Fibroblast of skin of right biceps (primary cell): ENCODE results near the gene PES1.
"Not testable (repeated sequence)": the region's sequence is repeated elsewhere in the genome, so short reads cannot be mapped to it uniquely, and the experiment has no call there.

Experiments used
- DNase-seq: peaks from one replicate; pipeline ENCODE4 v3.0.0-alpha.2; 2013

The PES1 gene

DNA sequence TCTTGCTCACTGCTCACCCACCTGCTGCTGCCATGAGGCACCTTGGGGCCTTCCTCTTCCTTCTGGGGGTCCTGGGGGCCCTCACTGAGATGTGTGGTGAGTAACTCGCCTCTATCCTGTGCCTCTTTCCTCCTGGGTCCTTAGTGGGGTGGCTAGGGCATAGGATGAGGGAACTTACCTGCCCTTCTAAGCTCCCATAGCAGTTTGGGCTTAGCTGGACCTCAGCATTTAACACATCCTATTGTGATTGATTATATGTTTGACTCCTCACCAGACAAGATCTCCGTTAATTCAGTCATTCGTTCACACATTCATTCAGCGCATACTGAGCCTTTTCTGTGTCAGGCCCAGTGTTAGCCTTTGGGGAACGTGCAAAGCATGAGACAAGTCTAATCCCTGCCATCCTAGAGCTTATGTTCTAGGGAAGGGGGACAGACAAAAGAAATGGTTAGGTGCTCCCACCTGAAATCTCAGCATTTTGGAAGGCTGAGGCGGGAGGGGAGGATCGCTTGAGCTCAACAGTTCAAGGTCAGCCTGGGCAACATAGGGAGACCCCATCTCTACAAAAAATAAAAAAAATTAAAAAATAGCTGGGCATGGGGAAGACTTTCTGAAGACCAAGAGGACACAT, 15.7 kb upstream of the PES1 start:
- no peak for DNase-seq

DNA sequence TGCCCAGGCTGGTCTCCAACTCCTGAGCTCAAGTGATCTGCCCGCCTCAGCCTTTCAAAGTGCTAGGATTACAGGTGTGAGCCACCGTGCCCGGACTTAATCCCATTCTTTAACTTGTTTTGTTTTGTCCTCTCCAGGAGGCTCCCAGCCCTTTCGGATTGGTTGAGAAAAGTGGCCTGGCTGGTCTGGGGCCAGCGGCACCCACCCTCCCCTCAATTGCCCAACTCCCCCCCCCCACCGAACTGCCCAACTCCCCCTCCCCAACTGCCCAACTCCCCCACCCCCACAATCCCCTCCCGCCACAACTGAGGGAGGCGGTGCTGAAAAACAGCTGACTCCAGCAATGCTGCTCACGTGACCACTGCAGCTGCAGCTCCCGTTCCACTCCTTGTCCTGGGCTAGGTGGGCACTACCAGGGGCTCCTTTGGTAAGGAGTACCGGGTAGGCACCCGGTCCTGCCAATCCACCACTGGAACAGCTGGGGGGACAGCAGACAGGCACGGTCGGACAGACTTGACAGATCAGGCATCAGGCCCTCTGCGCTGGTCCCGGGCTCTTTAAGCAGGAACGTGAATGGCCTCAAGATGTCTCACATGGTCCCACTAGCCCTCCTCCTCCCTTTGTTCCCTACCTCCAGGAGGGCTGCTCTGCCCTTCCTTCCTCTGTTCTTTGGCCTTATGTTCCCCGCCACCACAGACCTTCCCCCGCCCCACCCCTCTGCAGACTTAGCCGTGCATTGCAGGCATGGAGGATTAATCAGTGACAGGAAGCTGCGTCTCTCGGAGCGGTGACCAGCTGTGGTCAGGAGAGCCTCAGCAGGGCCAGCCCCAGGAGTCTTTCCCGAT, 15.0 kb upstream of the PES1 start, which contains the start of gene TCN2:
Gene TCN2, plus strand, starts transcription at position 720 of the 845 bp plus-strand sequence. CDS start 158 bp downstream, outside the sequence.
- DNase-seq: peak; percentile 66

DNA sequence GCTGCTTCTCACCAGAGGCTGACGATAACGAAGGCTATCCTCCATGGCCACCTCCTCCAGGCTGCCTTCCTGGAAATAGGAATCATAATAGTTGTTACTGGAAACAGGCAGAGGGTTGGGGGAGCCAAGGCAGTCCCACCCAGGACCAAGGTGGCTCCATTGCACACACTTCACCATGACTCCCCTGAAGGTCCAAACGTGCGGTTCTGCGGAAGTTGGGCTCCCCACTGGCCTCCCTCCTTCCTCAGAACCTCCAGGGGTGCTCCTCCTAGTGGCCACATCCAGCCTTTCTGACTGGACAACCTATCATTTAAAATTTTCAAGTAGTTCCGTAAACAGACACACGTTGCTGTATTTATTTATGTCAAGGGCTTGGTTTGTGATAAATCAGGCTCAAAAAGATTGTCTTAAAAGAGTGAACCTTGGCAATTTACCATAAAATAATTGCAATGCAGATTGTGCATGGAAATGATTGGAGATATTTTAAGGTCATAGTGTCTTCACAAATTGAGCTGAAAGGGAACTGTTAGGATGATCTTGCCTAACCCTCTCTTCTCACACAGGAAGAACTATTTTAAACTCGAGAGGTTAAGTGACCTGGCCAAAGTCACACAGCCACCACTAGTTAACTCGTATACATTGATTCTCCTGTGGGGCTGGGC, 13.9 kb upstream of the PES1 start:
- DNase-seq: peak; percentile 25

DNA sequence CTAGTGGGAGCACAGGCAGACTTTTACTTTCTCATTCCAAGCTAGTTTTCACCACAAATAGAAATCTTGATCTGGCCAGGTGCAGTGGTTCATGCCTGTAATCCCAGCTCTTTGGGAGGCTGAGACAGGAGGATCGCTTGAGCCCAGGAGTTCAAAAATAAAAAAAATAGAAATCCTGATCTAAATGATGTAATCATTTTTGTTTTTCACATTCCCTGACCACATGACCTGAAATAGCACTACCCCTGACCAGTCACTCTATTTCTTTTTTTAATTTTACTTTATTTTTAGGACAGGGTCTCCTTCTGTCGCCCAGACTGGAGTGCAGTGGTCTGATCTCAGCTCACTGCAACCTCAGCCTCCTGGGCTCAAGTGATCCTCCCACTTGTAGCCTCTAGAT, 13.0 kb upstream of the PES1 start:
- DNase-seq: no peak

DNA sequence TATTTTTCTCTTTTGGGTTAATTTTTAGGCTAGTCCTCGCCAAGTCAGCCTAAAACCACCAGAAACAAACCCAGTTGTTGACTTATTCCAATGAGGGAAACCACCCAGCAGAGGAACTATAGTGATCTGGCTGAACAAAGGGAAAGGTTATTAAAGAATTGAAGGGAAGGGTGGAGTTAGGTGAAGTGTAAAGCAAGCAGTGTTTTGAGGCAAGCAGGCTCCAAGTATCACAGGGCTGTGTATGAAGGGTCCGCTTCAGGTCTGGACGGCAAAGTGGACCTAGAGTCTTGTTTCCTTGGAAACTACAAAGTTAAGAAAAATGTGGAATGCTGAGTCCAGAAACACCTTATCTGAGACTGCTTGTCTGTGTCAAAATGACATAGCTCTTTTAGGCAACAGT, 12.1 kb upstream of the PES1 start:
- no peak for DNase-seq

DNA sequence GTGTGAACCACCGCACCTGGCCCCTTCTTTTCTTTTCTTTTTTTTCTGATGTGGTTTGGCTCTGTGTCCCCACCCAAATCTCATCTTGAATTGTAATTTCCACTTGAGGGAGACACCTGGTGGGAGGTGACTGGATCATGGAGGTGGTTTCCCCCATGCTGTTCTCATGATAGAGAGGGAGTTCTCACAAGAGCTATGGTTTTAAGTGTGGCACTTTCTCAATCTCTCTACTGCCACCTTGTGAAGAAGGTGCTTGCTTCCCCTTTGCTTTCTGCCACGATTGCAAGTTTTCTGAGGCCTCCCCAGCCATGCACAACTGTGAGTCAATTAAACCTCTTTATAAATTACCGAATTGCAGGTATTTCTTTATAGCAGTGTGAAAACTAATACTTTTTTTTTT, 10.3 kb upstream of the PES1 start:
- DNase-seq: no peak

DNA sequence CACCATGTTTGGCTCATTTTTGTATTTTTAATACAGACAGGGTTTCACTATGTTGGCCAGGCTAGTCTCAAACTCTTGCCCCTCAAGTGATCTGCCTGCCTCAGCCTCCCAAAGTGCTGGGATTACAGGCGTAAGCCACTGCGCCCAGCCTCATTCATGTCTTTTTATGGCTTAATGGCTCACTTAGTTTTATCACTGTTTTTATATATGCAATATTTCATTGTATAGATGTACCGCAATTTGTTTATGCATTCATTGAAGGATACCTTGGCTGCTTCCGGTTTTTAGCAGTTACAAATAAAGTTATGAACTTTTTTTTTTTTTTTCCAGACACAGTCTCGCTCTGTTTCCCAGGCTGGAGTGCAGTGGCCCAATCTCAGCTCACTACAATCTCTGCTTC, 9.8 kb upstream of the PES1 start:
- DNase-seq: no peak

DNA sequence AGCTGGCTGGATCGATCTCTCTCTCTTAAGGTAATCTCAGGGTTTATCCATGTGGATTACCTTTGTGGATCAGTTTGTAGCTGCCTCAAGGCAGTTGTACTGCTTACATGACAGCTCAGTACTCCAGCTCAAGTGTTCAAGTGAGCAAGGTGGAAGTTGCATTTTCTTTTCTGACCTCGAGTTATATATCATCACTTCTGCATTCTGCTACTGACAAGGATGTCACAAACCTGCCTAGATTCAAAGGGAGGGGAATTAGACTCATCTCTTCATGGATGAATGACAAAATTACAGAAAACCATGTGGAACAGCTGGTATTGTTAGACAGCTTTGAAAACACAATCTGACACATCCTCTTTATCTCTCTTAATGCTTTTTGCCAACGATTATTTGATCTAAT, 9.2 kb upstream of the PES1 start:
- DNase-seq: no peak

DNA sequence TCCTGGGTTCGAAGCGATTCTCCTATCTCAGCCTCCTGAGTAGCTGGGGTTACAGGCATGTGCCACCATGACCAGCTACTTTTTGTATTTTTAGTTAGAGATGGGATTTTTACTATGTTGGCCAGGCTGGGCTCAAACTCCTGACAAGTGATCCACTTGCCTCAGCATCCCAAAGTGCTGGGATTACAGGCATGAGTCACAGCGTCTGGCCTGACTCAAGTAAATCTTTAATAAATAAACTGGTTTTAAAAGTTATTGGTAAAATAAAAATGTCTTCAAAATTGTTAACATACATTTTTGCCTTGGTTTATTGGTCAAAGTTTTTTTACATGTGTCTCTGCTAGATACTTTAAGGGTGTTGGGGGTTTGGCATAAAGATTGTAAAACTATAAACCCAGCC, 7.3 kb upstream of the PES1 start:
- no peak for DNase-seq

DNA sequence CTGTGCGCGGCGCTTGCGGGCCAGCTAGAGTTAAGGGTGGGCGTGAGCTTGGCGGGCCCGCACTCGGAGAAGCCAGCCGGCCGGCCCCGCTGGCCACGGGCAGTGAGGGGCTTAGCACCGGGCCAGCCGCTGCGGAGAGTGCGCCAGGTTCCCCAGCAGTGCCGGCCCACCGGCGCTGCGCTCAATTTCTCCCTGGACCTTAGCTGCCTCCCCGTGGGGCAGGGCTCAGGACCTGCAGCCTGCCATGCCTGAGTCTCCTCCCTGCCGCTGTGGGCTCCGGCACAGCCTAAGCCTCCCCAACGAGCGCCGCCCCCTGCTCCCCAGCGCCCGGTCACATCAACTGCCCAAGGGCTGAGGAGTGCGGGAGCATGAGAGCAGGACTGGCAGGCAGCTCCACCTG, 5.2 kb upstream of the PES1 start:
- DNase-seq: no peak

DNA sequence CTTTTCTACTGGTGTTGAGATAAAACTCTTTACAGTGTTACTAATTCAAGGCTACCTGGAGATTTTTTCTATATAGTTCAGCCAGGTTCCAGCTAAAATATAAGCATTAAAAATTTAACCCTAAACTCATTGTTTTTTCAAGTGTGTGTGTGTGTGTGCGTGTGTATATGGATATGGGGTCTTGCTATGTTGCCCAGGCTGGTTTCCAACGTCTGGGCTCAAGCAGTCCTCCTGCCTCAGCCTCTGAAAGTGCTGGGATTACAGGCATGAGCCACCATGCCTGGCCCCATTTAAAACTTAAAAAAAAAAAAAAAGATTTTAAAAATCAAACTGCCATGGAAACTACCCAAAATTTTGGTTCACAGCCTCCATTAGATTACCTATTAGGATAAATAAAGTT, 4.5 kb upstream of the PES1 start:
- no peak for DNase-seq

DNA sequence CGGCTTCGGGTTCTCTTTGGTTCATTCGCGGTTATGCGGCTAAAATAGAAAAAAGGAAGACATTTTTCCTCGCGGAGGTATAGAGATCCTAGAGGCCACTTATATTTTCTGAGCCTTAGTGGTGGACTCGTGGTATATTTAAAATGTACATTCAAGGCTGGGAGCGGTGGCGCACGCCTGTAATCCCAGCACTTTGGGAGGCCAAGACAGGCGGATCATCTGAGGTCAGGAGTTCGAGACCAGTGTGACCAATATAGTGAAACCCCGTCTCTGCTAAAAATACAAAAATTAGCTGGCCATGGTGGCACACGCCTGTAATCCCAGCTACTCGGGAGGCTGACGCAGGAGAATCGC, 627 bp upstream of the PES1 start:
- DNase-seq: not testable (repeated sequence)

DNA sequence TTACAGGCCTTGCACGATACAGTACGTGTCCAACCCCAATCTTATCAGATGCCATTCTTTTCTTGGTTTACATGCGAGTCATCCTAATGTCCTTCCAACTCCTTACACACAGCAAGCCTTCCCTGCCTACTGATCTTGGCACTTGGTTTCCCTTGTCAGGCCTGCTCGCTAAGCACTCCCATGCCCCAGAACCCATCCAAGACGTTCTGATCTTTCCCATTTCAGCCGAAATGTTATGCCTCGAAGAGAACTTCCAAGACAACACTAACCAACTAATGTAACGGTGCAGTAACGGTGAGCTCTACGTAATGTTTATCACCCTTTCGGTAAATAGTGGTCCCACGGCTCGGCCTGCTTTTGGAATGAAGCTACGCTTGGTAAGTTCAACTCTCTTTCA, 521 bp downstream of the PES1 start:
- DNase-seq: peak; percentile 21

DNA sequence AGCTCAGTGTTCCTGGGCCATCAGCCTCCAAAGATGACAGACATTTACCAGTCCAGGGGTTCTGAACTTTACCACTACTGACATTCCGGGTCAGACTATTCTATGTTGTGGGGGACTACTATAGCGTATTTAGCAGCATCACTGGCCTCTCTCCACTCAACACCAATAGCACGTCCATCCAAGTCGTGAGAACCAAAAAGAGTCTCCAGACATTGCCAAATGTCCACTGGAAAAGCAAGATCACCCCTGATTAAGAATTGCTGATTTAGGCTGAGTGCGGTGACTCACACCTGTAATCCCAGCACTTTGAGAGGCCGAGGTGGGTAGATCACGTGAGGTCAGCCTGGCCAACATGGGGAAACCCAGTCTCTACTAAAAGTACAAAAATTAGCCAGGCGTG, 5.3 kb downstream of the PES1 start:
- no peak for DNase-seq

DNA sequence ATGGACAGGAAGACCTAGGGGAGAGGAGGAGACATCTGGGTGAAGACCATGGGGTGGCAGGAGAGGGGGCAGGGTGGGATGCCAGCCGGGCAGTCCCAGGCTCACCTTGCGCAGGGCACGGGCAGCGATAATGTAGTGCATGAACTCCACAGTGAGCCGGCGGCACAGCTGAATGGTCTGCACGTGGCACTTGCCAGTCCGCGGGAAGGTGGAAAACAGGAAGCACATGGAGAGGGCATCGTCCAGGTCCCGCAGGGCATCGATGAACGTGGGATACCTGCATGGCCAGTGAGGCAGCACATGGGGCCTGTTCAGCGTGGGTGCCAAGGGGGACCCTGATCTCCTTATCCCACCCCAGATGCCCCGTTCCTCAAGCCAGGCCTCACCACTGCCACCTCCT, 7.3 kb downstream of the PES1 start:
- no peak for DNase-seq

DNA sequence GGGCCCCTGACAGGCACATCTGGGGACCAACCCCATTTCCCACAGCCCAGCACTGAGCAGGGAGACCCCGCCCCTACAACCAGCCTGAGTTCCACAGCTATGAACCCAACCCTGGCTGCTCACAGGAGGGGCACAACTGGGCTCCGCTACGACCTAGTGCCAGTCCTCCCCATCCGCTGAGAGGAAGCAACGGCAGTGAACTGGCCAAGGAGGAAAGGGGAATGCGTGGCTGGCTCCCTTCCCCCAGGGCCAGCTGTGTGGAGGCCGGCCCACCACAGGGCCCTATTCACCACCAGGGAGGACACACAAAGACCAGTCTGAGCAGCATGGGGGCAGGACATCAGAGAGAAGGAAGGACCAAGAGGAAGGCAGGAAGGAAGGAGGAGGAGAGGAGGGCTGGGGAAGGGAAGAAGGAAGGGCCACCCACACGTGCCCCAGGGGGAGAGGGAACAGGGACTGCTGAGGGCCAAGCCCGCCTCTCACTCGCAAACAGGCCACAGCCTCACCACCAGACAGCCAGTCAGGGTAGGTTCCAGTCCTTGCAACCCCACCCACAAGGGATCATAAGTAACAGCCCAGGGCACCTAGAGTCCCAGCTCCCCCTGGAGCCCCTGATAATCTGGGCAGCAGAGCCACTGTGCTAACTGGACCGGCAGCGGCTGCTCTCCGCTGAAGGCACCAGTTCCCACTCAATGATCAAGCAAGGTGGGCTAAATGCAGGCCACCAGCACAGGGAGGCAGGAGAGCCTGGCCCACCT, 8.7 kb downstream of the PES1 start:
- no peak for DNase-seq

DNA sequence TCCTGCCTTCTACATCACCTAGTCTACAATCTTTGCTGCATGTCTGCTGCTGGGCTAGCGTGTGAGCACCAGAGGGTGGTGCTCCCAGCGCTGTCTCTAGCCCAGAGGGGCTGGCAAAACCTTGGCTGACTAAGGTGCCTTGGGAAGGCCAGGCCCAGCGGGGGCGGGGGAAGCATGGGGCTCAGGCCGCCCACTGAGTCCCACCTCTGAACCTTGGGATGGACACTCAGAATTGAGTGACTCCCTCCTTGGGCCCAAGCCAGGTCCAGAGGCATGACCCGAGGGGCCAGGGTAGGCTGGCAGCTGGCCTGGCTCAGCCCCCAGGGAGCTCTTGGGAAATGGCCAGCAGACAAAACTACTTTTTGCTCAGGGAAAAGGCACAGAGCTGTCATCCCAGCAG, 9.7 kb downstream of the PES1 start:
- DNase-seq: no peak

DNA sequence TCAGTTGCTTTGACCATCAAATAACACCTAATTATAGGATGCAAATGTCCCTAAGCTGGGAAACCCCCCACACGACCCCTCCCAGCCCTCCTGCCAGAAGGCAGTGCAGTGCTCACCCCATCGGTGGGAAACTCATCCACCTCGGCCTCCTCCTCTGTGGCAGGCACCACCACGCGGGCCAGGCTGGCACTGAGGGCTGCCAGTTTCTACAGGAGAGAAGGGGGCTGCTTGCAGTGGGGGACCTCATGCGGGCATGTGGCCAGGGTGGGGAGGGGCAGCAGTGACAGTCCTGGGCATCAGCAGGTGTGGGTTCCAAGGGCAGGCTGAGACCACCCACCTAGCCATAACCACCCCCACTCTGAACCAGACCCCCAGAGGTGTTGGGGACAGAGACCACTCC, 10.8 kb downstream of the PES1 start:
- no peak for DNase-seq

DNA sequence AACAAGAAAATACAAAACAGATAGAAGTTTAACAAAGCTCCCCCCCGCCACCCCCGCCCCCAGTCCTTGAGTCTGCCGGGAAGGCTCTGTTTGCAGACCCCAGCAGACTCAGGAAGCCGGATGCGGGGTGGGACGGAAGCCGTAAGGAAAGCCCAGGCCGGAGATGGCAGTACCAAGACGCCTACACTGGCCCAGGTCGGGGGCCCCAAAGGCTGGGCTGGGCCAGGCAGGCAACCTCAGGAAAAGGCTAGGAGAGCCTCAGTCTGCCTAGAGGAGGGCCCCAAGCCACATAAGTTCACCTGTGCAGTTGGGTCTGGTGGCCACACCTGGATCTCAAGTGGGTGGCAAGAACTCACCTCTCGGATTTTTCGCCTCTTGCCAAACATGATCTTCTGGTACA, 13.2 kb downstream of the PES1 start:
- DNase-seq: no peak

DNA sequence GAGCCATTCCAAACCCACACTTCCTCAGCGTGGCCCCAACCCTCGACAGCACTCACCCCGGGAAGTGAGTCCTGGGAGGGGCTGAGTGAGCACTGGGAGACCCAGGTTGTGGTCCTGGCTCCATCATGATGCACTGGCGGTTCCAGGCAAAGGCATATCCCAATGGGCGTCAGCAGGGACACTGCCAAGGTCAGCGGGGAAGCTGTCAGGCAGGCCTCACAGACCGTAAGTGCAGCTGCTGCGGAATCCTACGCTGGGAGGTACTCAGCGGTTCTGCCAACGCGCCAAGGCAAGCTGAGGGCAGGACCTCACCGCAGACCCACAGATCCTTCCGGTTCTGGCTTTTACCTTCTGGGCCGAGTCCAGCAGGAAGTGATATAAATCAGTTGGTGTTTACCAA, 15.9 kb downstream of the PES1 start:
- no peak for DNase-seq

DNA sequence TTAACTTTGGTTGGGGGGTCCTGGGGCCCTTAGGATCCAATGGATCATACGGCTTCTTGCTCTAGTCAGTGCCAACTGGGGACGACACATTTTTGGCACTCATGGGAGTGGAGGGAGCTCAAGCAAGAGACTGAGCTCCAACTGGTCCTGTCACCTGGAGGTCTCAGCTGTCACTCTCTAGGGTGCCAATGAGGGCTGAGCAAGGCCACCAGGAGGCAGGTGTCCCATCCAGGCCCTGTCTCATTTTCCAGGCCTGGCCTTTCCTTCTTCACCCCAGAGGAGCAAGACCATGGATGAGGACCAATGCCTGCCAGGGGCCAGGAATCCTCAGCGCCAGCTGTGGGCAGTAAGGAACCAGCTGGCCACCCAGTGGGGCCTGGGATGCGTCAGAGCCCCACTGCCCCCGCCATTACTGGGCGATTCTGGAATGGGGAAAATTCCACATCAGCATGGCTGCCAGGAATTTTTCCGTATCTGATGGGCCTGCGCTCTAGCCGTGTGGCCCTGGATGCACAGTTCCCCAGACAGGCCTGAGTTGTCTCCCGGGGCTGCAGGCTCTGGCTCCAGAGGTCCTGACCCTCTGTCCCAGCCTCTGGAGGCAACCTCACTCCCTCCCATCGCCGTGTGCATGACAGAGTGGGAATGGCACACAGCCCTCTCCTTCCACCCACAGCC, 16.6 kb downstream of the PES1 start:
- peak; percentile 18 for DNase-seq

DNA sequence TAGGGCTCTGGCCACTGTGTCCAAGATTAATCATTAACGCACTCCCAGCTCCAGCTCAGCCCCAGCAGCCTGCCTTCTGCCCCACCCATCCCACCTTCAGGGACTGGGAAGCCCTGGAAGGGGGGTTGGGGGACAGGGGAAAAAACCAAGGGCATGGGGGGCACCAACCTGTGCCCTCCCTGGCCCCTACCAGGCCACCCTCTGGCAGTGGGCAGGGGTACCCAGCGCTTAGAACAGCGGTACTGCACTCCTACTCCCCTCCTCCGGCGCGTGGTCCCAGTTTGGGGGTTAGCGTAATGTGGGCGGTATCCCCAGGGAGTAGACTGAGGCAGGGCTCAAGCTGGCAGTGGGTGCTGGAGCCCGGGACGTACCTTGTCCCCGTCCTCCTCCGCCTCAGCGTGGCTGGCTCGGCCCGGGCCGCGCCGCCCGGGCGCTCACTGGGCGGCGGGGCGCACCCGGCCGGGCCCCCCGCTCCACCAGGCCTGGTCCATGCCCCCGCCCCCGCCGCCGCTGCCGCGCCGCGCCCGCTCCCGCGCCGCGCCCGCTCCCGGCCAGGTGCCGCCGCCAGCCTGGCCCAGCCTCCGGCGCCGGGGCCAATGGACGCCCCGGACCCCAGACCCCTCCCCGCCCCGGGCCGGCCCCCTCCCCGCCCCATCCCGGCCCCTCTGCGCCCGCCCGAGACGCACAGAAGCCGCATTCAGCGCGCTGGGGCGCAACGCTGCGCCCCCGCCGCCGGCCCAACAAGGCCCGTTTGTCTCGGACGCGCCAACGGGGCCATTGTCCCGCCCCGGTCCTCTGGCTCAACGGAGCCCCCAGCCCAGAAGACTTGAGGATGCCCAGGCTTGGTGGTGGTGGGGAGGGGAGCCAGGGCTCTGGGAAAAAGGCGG, 17.4 kb downstream of the PES1 start, which contains the start of gene GAL3ST1:
Gene GAL3ST1, minus strand, starts transcription at position 571 of the 887 bp plus-strand sequence. CDS start 17,273 bp downstream, outside the sequence.
- no peak for DNase-seq
